Myometrial cell (primary cell): ENCODE results near the gene AKIRIN2. TPM values are rescaled to one million over a fixed set of nuclear protein-coding genes. Genes with fewer than 3 reads are reported as not detected.

Source experiments
- total RNA-seq: library from RNA; depleted of rRNA; stranded (reverse); fragments of >200 nt; gene quantifications from 2 replicates; pipeline ENCODE4 v1.2.3, GENCODE V29; 2015

The AKIRIN2 gene
- 8.2 and 10.1 TPM in 2 replicates for total RNA-seq

DNA sequence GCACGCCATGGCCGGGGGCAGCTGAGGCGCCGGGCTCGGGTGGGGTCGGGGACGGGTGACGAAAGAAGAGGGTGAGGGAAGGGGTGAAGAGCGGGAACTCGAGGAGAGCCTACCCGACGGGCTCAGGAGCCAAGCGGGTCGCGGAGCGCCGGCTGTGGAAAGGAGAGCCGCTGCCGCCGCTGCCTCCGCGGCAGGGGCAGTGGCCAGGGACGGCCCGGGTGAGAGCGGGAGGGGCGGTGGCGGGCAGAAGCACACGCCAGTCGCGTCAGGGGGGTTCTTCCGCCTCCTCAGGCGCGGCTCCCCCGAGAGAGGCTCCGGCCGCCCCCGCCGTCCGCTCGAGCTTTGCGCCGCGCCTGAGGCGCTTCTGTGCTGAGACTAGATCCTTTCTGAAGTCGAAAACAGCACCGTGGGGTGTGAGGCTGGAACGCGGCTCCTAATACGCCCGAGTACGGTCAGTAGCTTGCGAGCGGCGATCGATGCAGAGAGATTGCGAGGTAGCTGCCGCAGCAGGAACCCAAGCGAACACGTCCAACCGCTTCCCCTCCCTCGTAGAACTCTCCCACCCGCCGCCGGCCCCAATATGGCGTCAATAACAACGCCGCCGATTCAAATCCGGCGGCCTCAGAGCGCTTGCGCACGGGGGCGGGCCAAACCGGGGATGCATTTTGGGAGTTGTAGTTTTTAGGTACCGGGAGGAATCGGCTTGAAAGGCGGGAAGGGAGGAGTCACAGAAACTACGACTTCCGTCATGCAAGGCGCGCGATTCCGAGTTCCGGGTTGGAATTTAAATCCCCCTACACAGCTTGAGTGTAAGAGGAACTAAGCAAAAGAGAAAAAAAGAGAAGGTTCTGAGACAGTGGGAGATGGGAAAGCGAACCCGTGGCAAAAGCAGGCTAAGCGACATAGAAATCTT lies at the start of gene AKIRIN2:
Gene AKIRIN2, minus strand, starts transcription at position 558 of the 913 bp plus-strand sequence. Its CDS starts 549 bp downstream, at position 9.

Other genes with a start within 250 kb of the AKIRIN2 start
- 15.1 and 17.6 TPM in 2 replicates for gene SLC35A1, start 229.3 kb downstream of the AKIRIN2 start, total RNA-seq
- 34.6 and 38.5 TPM in 2 replicates for gene RARS2, start 112.2 kb downstream of the AKIRIN2 start, total RNA-seq
- gene ORC3, start 112.1 kb downstream of the AKIRIN2 start, total RNA-seq = 25.9 and 26.2 TPM in 2 replicates